MM.1S (cell line): ENCODE results near the gene CRISP1.

ENCODE experiments used
- EZH2 ChIP-seq: fragments of 300-600 bp; sonication (generic); optimal IDR thresholded peaks from 2 replicates; pipeline ENCODE3; 2017; ENCODE audit warnings: low read depth, mild to moderate bottlenecking, antibody characterized with exemption, low read length, mixed read lengths
- TF ChIP-seq, protein P1 (sequence below): fragments of 300-600 bp; sonication (generic); IDR thresholded peaks from 2 replicates; pipeline ENCODE4 v1.5.1; 2016; ENCODE audit warnings: antibody characterized with exemption, low read length, mixed read lengths

DNA sequence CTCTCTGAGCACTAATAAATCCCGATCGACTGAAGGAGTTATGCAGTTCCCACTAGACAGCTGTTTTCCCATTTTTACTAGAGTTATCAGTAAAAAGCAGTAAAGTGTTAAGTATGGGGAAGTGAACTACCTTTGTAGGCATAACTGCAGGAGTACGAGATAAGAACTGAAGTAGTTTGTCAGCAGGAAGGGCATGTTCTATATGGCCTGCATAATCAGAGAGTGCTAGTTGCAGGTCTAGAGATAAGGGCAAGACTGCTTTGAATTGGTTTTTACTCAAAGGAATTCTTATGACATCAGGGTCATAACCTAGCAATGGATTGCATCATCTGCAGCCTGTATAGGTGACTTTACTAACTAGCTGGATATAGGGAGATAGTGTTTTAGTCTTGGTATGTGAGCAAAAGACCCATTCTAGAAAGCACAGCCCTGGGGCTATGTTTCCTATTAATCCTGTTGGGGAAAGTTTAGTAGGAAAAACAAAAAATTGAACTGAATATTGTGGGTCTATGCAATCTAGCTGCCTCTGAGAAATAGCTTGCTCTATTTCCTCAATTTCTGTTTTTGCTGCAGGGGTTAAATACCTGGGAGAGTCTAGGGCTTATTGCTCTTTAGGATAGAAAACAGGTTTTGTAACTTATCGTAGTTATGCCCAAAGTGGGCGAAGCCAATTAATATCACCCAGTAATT lies 22.6 kb upstream of the CRISP1 start:
- TF ChIP-seq, protein P1, sequence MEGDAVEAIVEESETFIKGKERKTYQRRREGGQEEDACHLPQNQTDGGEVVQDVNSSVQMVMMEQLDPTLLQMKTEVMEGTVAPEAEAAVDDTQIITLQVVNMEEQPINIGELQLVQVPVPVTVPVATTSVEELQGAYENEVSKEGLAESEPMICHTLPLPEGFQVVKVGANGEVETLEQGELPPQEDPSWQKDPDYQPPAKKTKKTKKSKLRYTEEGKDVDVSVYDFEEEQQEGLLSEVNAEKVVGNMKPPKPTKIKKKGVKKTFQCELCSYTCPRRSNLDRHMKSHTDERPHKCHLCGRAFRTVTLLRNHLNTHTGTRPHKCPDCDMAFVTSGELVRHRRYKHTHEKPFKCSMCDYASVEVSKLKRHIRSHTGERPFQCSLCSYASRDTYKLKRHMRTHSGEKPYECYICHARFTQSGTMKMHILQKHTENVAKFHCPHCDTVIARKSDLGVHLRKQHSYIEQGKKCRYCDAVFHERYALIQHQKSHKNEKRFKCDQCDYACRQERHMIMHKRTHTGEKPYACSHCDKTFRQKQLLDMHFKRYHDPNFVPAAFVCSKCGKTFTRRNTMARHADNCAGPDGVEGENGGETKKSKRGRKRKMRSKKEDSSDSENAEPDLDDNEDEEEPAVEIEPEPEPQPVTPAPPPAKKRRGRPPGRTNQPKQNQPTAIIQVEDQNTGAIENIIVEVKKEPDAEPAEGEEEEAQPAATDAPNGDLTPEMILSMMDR: no peak
- no peak for TF ChIP-seq EZH2
